ENCODE results near the gene GLDN. TPM values are rescaled to one million over a fixed set of nuclear protein-coding genes. Genes with fewer than 3 reads are reported as not detected.

GLDN gene
- total RNA-seq, 4 donors from 2014 or later = 0.27 to 1.8 (median 1.2) TPM

- Histone ChIP-seq H3K36me3 (no peaks in the 10 kb centered on the region), H3K27me3 (no peaks in the 10 kb centered on the region), H3K4me1 (peaks cover 0 to 4% of the 10 kb centered on the region in 2 donors), H3K9me3 (no peaks in the 10 kb centered on the region), H3K27ac (no peak overlapping the region), H3K4me3 (replicated peaks in 1 of 3) (no peak overlapping the region)
- 53 to 81% methylated on average over 2 of the region's 2 CpGs for WGBS, 2 donors
- DNase-seq = no peak
- intact Hi-C loops (cut with DNase I) = no loop called here
- TF ChIP-seq POLR2A (IDR thresholded peaks at IDR 0.05) (no peak), CTCF (IDR thresholded peaks at IDR 0.05) (no peak)
Observed at GRCh38 chr15:51303462-51303980, 37.9 kb upstream of the GLDN start.

- H3K9me3 ChIP-seq = no peaks in the 10 kb centered on the region
Observed at GRCh38 chr15:51307325-51307724, 34.1 kb upstream of the GLDN start.

GRCh38 chr15:51307811-51308210 lies 33.6 kb upstream of the GLDN start:
- no peaks in the 10 kb centered on the region for H3K9me3 ChIP-seq
- H3K36me3 ChIP-seq = no peaks in the 10 kb centered on the region
- TF ChIP-seq CTCF (IDR thresholded peaks at IDR 0.05) (no peak), POLR2A (IDR thresholded peaks at IDR 0.05) (no peak)
- H3K27ac ChIP-seq = no peak overlapping the region
- H3K4me3 ChIP-seq (replicated peaks in 1 of 3) = no peak overlapping the region
- intact Hi-C loops (cut with DNase I) = no loop called here
- peak; percentile 10 to 14 for DNase-seq
- WGBS, 2 donors = 66 to 67% methylated on average over 3 of the region's 3 CpGs
- no peaks in the 10 kb centered on the region for H3K27me3 ChIP-seq
- H3K4me1 ChIP-seq = peaks cover 0 to 4% of the 10 kb centered on the region in 2 donors

More at GRCh38 chr15:51307325-51307724, 34.1 kb upstream of the GLDN start:
- WGBS, 2 donors = 88 to 90% methylated on average over 3 of the region's 3 CpGs
- DNase-seq = no peak
- H3K4me1 ChIP-seq = peaks cover 0 to 4% of the 10 kb centered on the region in 2 donors
- H3K4me3 ChIP-seq (replicated peaks in 1 of 3) = no peak overlapping the region
- H3K27me3 ChIP-seq = no peaks in the 10 kb centered on the region
- H3K36me3 ChIP-seq = no peaks in the 10 kb centered on the region
- H3K27ac ChIP-seq = no peak overlapping the region
- TF ChIP-seq POLR2A (IDR thresholded peaks at IDR 0.05) (no peak), CTCF (IDR thresholded peaks at IDR 0.05) (no peak)
- intact Hi-C loops (cut with DNase I) = no loop called here

- WGBS, 2 donors = 73 to 79% methylated on average over 2 of the region's 2 CpGs
- no peaks in the 10 kb centered on the region for H3K36me3 ChIP-seq
- peak overlapping the region in 2 of 3 donors; percentile 17 to 43 for H3K27ac ChIP-seq
- H3K4me3 ChIP-seq (replicated peaks in 1 of 3) = no peak overlapping the region
- no peaks in the 10 kb centered on the region for H3K9me3 ChIP-seq
- no peak for DNase-seq
- intact Hi-C loops (cut with DNase I) = no loop called here
- H3K4me1 ChIP-seq = peaks cover 0 to 4% of the 10 kb centered on the region in 2 donors
- TF ChIP-seq CTCF (IDR thresholded peaks at IDR 0.05) = no peak
- TF ChIP-seq POLR2A (IDR thresholded peaks at IDR 0.05) = no peak
- H3K27me3 ChIP-seq = no peaks in the 10 kb centered on the region
Observed at GRCh38 chr15:51310064-51310463, 31.4 kb upstream of the GLDN start.

GRCh38 chr15:51311510-51311909 lies 29.9 kb upstream of the GLDN start:
- H3K36me3 ChIP-seq = no peaks in the 10 kb centered on the region
- no peak for TF ChIP-seq CTCF (IDR thresholded peaks at IDR 0.05)
- TF ChIP-seq POLR2A (IDR thresholded peaks at IDR 0.05) = no peak
- intact Hi-C loops (cut with DNase I) = no loop called here
- no peak overlapping the region for H3K4me3 ChIP-seq (replicated peaks in 1 of 3)
- DNase-seq = no peak
- H3K9me3 ChIP-seq = no peaks in the 10 kb centered on the region
- no peaks in the 10 kb centered on the region for H3K27me3 ChIP-seq
- no peak overlapping the region for H3K27ac ChIP-seq
- 88 to 90% methylated on average over 2 of the region's 2 CpGs for WGBS, 2 donors
- peaks cover 0 to 4% of the 10 kb centered on the region in 2 donors for H3K4me1 ChIP-seq

All from thyroid gland (tissue), 4 donors.